Upper lobe of right lung (tissue), 1 donor: ENCODE measurements around the gene ZBTB48. TPM values are rescaled to one million over a fixed set of nuclear protein-coding genes. Genes with fewer than 3 reads are reported as not detected.

Source experiments
- ATAC-seq: fragments of 200-7000 bp; cut with Tn5 transposase; one replicate; pipeline ENCODE4 v1.9.1; 2020; ENCODE audit warnings: mild to moderate bottlenecking, moderate library complexity
- DNase-seq: peaks from one replicate; pipeline ENCODE4 v3.0.0-alpha.2; 2020
- H3K27ac ChIP-seq: fragments of 200-600 bp; one replicate; pipeline ENCODE4 v1.8.0; 2022
- H3K27me3 ChIP-seq: fragments of 200-600 bp; one replicate; pipeline ENCODE4 v1.8.0; 2022; ENCODE audit warnings: mild to moderate bottlenecking
- H3K36me3 ChIP-seq: fragments of 200-600 bp; one replicate; pipeline ENCODE4 v1.8.0; 2022
- H3K4me1 ChIP-seq: fragments of 200-600 bp; one replicate; pipeline ENCODE4 v1.8.0; 2022
- H3K4me3 ChIP-seq: fragments of 200-600 bp; one replicate; pipeline ENCODE4 v1.8.0; 2022; ENCODE audit warnings: mild to moderate bottlenecking
- H3K9me3 ChIP-seq: fragments of 200-600 bp; one replicate; pipeline ENCODE4 v1.8.0; 2022
- intact Hi-C: fragments of 100-400 bp; cut with DNase I; formaldehyde crosslinking; loops from one replicate; pipeline ENCODE4 v1.11.0; 2022
- total RNA-seq: library from RNA; stranded (reverse); fragmentation: NEBNext Ultra II Directional; extraction: Animal tissue kit (Norgen Biotek cat#: 25700); gene quantifications from one replicate; pipeline ENCODE4 v1.2.1, GENCODE V29; 2021
- TF ChIP-seq, protein P1 (sequence below): fragments of 200-600 bp; IDR thresholded peaks from one replicate; pipeline ENCODE4 v1.8.0; 2022; ENCODE audit warnings: antibody characterized with exemption
- donor health status: DM: no; HTN: yes; CAD: no; lungs with severe emphysema.

Gene ZBTB48
- total RNA-seq, 1 donor from 2014 or later, result 31.5 TPM

GRCh38 chr1:6602669-6603237 is 23.0 kb downstream of the ZBTB48 start, which contains the start of gene KLHL21:
Gene KLHL21 (minus strand): TSS chr1:6602869. CDS start chr1:6602817, 52 bp downstream.
- peaks cover 37% of the 10 kb centered on the region for H3K4me1 ChIP-seq

GRCh38 chr1:6603238-6603914 is 23.6 kb downstream of the ZBTB48 start:
- H3K9me3 ChIP-seq, result no peaks in the 10 kb centered on the region
- peaks cover 36% of the 10 kb centered on the region for H3K4me1 ChIP-seq
- no peaks in the 10 kb centered on the region for H3K27me3 ChIP-seq
- H3K27ac ChIP-seq, result peak overlapping the region; percentile 99
- TF ChIP-seq, protein P1, sequence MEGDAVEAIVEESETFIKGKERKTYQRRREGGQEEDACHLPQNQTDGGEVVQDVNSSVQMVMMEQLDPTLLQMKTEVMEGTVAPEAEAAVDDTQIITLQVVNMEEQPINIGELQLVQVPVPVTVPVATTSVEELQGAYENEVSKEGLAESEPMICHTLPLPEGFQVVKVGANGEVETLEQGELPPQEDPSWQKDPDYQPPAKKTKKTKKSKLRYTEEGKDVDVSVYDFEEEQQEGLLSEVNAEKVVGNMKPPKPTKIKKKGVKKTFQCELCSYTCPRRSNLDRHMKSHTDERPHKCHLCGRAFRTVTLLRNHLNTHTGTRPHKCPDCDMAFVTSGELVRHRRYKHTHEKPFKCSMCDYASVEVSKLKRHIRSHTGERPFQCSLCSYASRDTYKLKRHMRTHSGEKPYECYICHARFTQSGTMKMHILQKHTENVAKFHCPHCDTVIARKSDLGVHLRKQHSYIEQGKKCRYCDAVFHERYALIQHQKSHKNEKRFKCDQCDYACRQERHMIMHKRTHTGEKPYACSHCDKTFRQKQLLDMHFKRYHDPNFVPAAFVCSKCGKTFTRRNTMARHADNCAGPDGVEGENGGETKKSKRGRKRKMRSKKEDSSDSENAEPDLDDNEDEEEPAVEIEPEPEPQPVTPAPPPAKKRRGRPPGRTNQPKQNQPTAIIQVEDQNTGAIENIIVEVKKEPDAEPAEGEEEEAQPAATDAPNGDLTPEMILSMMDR, result no peak
- DNase-seq (peak; percentile 81), ATAC-seq (peak; percentile 8)
- H3K36me3 ChIP-seq, result peaks cover 5% of the 10 kb centered on the region
- intact Hi-C loops, result no loop called here
- H3K4me3 ChIP-seq, result peak overlapping the region; percentile 81

More at GRCh38 chr1:6602669-6603237, 23.0 kb downstream of the ZBTB48 start, which contains the start of gene KLHL21:
- TF ChIP-seq, protein P1, result no peak
- Histone ChIP-seq H3K4me3 (peak within 1 kb of the TSS; percentile 81), H3K27ac (peak within 1 kb of the TSS; percentile 99), H3K9me3 (no peaks in the 10 kb centered on the region), H3K36me3 (peaks cover 11% of the 10 kb centered on the region), H3K27me3 (no peaks in the 10 kb centered on the region)
- ATAC-seq (peak; percentile 89), DNase-seq (peak; percentile 95)
- intact Hi-C loops, result no loop called here

DNA sequence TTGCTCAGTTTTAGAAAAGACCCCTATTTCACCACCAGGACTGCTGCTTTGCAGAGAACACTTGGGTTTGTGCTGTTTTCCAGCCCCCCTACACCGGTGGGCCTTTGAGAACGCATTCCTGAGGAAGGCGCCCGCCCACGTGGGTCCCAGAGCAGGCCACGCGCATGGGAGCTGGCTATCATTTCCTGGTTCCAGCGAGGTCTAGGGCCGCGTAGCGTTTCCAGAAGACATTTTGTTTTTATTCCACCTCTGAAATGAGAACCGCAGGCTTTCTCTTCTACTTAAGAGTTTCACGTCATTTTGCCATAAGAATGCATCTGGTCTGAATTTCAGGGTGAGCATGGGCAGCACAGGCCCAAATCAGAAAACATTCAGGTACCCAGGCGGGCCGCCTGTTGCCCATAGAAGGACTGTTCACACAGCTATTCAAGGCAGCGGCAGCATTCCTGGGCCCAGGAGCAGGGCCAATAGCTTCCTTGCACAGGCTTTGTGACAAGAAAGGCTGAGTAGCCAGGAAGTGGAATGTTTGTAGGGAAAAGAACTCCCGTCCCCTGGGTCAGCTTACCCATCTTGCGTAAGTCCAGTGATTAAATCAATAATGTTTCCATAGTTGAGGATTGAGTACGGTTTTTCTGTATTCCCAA is 24.2 kb downstream of the ZBTB48 start:
- H3K4me1 ChIP-seq, result peaks cover 32% of the 10 kb centered on the region
- DNase-seq (peak; percentile 81), ATAC-seq (peak; percentile 3)
- intact Hi-C loops, result no loop called here
- TF ChIP-seq, protein P1, result no peak
- no peaks in the 10 kb centered on the region for H3K9me3 ChIP-seq
- H3K27ac ChIP-seq, result peak overlapping the region; percentile 99
- H3K27me3 ChIP-seq, result no peaks in the 10 kb centered on the region
- peak overlapping the region; percentile 81 for H3K4me3 ChIP-seq
- H3K36me3 ChIP-seq, result no peaks in the 10 kb centered on the region

- peak; percentile 78 for DNase-seq
- intact Hi-C loops, result no loop called here
These were observed 33.0 kb downstream of the ZBTB48 start for GRCh38 chr1:6612641-6613360.

More at GRCh38 chr1:6612641-6613360, 33.0 kb downstream of the ZBTB48 start:
- Histone ChIP-seq H3K4me3 (peak overlapping the region; percentile 85), H3K27ac (peak overlapping the region; percentile 91), H3K4me1 (peaks cover 9% of the 10 kb centered on the region), H3K36me3 (no peaks in the 10 kb centered on the region), H3K9me3 (no peaks in the 10 kb centered on the region), H3K27me3 (no peaks in the 10 kb centered on the region)
- ATAC-seq, result peak; percentile 65
- TF ChIP-seq, protein P1, result no peak
